ENCODE data around the gene C1QTNF8.

DNA sequence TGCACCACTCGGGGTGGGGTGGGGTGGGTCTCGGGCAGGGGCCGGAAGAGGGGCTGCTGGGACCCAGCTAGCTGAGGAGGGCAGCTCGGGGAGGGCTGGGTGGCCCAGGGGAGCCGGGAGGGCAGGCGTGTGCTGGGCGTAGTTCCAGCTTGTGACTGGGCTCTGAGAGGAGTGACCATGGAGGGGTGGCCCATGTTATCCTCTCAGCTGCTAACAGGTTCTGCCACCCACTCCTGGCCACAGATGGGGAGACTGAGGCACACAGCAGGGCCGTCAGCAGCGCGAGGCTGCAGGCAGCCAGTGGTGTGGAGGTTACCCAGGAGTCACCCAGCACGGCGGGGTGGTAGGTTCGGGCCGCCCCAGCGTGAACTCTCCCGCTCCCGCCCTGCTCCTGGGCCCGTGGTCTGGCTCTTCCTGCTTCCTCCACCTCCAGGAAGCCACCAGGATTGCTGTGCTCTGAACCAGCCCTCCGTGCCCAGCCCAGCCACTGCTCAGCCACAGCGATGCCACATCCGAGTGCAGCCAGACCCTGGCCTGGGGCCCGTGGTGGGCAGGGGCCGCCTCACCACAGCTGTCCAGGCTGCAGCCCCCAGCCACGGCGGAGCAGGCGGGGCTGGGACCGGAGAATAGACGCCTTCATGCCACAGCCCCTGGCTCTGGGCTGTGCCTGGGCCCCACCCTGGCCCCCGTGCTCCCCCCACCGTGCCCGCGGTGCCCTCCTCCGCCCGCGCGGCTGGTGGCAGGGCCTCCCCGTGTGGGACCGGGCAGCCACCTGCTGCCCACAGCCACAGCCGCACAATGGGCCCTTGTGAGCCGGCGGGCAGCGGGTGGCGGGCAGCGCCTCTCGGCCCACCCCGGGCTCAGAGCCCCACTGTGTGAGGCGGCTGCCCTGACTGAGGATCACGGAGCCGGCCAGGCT, 49.8 kb downstream of the C1QTNF8 start:
- no peak for TF ChIP-seq USF1 (IDR thresholded peaks at IDR 0.05)
- TF ChIP-seq TEAD4 (IDR thresholded peaks at IDR 0.05) = no peak
- TF ChIP-seq EGR1 (IDR thresholded peaks at IDR 0.05) = no peak
- TF ChIP-seq REST (IDR thresholded peaks at IDR 0.05; ENCODE audit: low read depth) = no peak
- no peak for TF ChIP-seq MAX (IDR thresholded peaks at IDR 0.05)
- TF ChIP-seq YY1 (IDR thresholded peaks at IDR 0.05; ENCODE audit: low read depth) = no peak
- TF ChIP-seq TCF12 (IDR thresholded peaks at IDR 0.05; ENCODE audit: low read depth) = no peak
- no peak for TF ChIP-seq NFIC (IDR thresholded peaks at IDR 0.05)

All from Ishikawa (cell line).